ENCODE measurements around the gene TUFT1.
A peak's percentile ranks its signal among the peaks of the same experiment; 100 is the strongest.

GRCh38 chr1:151534662-151535278 lies 5.3 kb upstream of the TUFT1 start:
- TF ChIP-seq SUZ12 (IDR thresholded peaks at IDR 0.05) (no peak), LEF1 (IDR thresholded peaks at IDR 0.05; ENCODE audit: borderline replicate concordance) (no peak), FOXM1 (IDR thresholded peaks at IDR 0.05; ENCODE audit: borderline replicate concordance) (no peak), TARDBP (IDR thresholded peaks at IDR 0.05) (no peak), SP1 (IDR thresholded peaks at IDR 0.05) (no peak), FOXA1 (IDR thresholded peaks at IDR 0.05) (no peak), FOXK2 (IDR thresholded peaks at IDR 0.05) (no peak), NFRKB (IDR thresholded peaks at IDR 0.05) (no peak), HDGF (IDR thresholded peaks at IDR 0.05; ENCODE audit: borderline replicate concordance) (no peak), ARNT (IDR thresholded peaks at IDR 0.05) (no peak), BHLHE40 (IDR thresholded peaks at IDR 0.05; ENCODE audit: borderline replicate concordance) (no peak), ELF4 (IDR thresholded peaks at IDR 0.05) (no peak), PKNOX1 (IDR thresholded peaks at IDR 0.05) (peak; percentile 30; the same call in 1 of the 2 replicates), L3MBTL2 (conservative IDR thresholded peaks at IDR 0.05) (no peak)
